SH-SY5Y (cell line): ENCODE results near the gene RAB5B.

Source experiments
- GATA2 ChIP-seq: IDR thresholded peaks from 2 replicates; pipeline ENCODE4 v1.6.1; 2011; ENCODE audit warnings: mild to moderate bottlenecking, low read depth, low read length
- GATA3 ChIP-seq: IDR thresholded peaks from 2 replicates; pipeline ENCODE4 v1.6.1; 2011; ENCODE audit warnings: low read depth, mild to moderate bottlenecking, low read length, moderate library complexity

DNA sequence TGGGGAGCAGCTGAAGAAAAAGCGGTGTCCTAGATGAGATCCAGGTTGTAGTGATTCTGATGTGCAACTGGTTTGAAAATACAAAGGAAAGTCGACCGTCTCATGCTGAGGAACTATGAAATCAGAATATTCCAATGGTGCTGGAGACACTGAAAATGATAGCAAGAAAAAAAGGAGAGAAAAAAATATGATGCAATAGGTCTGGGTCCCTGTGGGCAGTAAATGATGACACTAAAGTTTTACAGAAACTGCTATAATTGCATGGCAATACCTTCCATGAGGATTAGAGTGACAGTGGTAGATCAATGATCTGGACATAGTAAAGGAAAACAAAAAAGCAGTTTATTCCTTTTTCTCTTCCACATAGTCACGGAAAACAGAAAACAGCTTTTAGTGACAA, 48.5 kb upstream of the RAB5B start:
- TF ChIP-seq GATA3 = no peak
- no peak for TF ChIP-seq GATA2
